Activated CD8-positive, alpha-beta T cell treated with anti-CD3 and anti-CD28 coated beads for 36 hours (primary cell): ENCODE results near the gene ANKS4B. TPM values are rescaled to one million over a fixed set of nuclear protein-coding genes. Genes with fewer than 3 reads are reported as not detected.
"Not testable (repeated sequence)": the region's sequence is repeated elsewhere in the genome, so short reads cannot be mapped to it uniquely, and the experiment has no call there.

Experiments
- ATAC-seq: fragments of 200-7000 bp; cut with Tn5 transposase; one replicate; pipeline ENCODE4 v1.10.0; 2021; ENCODE audit warnings: mild to moderate bottlenecking, moderate library complexity
- CTCF ChIA-PET: fragments of 350-600 bp; sonication (Branson Sonifier 250); formaldehyde crosslinking; loops from one replicate; lab custom pipeline; 2021; ENCODE audit warnings: antibody characterized with exemption; lab: Charles Lee
- POLR2A ChIA-PET: fragments of 350-600 bp; sonication (Branson Sonifier 250); formaldehyde crosslinking; loops from one replicate; lab custom pipeline; 2021; ENCODE audit warnings: antibody characterized with exemption; lab: Charles Lee
- DNase-seq: peaks from one replicate; pipeline ENCODE4 v3.0.0-alpha.2; 2020
- H3K27ac Mint-ChIP-seq: one replicate; pipeline ENCODE4 v1.8.0; 2021; ENCODE audit warnings: mild to moderate bottlenecking, mixed read lengths
- H3K27me3 Mint-ChIP-seq: one replicate; pipeline ENCODE4 v1.8.0; 2021; ENCODE audit warnings: mixed read lengths
- H3K36me3 Mint-ChIP-seq: one replicate; pipeline ENCODE4 v1.8.0; 2021; ENCODE audit warnings: low read depth, mixed read lengths
- H3K4me1 Mint-ChIP-seq: one replicate; pipeline ENCODE4 v1.8.0; 2021; ENCODE audit warnings: low read depth, mixed read lengths
- H3K4me3 Mint-ChIP-seq: one replicate; pipeline ENCODE4 v1.8.0; 2021; ENCODE audit warnings: mild to moderate bottlenecking, moderate library complexity, mixed read lengths
- H3K9me3 Mint-ChIP-seq: one replicate; pipeline ENCODE4 v1.8.0; 2021; ENCODE audit warnings: mixed read lengths
- CTCF ChIP-seq: fragments of 200-600 bp; IDR thresholded peaks from one replicate; pipeline ENCODE4 v1.8.0; 2022; ENCODE audit warnings: antibody characterized with exemption, mild to moderate bottlenecking
- intact Hi-C: fragments of 100-400 bp; cut with micrococcal nuclease; formaldehyde crosslinking; loops from one replicate; pipeline ENCODE4 v1.10.0; 2022
- total RNA-seq, 2 experiments: library from RNA; stranded (reverse); gene quantifications; one replicate each; pipeline ENCODE4 v1.2.3, GENCODE V29; 2021

Gene ANKS4B
- total RNA-seq, 2 experiments from 2014 or later: not detected

DNA sequence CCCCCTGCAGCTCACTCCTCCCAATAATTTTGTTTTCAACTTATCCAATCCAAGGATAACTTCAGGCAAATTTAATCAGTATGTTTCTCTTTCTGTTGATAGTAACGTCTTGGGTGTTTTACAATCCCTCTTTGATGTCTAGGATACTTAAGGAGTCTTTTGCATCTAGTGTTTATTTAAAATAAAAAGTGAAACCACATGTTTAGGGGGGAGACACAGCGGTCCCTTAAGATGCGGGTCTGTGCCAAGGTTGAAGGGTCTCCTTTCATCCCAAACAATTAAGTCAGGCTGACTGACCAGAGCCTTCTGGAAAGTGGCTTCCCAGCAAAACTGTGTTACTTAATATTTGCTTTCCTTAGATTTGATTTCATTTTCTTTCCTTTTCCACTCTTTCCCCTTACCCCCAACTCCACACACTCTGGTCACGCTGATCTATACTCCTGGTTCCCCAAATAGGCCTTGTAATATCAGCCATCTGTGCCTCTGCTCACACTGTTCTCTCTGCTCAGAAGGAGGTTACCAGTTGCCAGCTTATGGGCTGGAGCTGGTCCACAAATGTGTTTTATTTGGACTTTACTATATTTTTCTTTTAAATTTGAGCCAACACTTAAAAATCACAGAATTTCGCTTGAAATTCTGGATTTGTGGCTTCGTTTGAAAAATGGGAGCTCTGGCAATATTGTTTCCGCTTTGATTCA is 11.2 kb downstream of the ANKS4B start:
- intact Hi-C loops: loop anchor here (10.0 kb wide), 1 partner anchor 60 kb away; no protein-coding TSS in a partner anchor
- ATAC-seq (no peak), DNase-seq (no peak)
- CTCF ChIA-PET: no interaction called here
- POLR2A ChIA-PET: no interaction called here
- H3K9me3 Mint-ChIP-seq: no peaks in the 10 kb centered on the region
- no peak overlapping the region for H3K4me3 Mint-ChIP-seq
- H3K36me3 Mint-ChIP-seq: no peaks in the 10 kb centered on the region
- H3K4me1 Mint-ChIP-seq: no peaks in the 10 kb centered on the region
- TF ChIP-seq CTCF: no peak
- H3K27ac Mint-ChIP-seq: no peak overlapping the region
- H3K27me3 Mint-ChIP-seq: peaks cover 12% of the 10 kb centered on the region

- POLR2A ChIA-PET, H3K9me3 Mint-ChIP-seq, CTCF ChIA-PET, H3K4me3 Mint-ChIP-seq, H3K36me3 Mint-ChIP-seq, H3K4me1 Mint-ChIP-seq, DNase-seq, ATAC-seq, H3K27me3 Mint-ChIP-seq, H3K27ac Mint-ChIP-seq: not testable (repeated sequence)
- intact Hi-C loops: loop anchor here (10.0 kb wide), 1 partner anchor 57 kb away; no protein-coding TSS in a partner anchor
These were observed 14.7 kb downstream of the ANKS4B start for GRCh38 chr16:21248179-21248578.

- intact Hi-C loops: no loop called here
- no peak for DNase-seq
- Mint-ChIP-seq H3K27ac (no peak overlapping the region), H3K4me1 (no peaks in the 10 kb centered on the region), H3K9me3 (no peaks in the 10 kb centered on the region), H3K36me3 (no peaks in the 10 kb centered on the region), H3K27me3 (peaks cover 6% of the 10 kb centered on the region), H3K4me3 (no peak overlapping the region)
- ChIA-PET POLR2A (no interaction called here), CTCF (interaction anchor here (1.1 kb wide), 1 partner anchor 21 kb away, joined by 3 read pairs; no protein-coding TSS in a partner anchor)
- ATAC-seq: no peak
- no peak for TF ChIP-seq CTCF
These were observed 16.8 kb downstream of the ANKS4B start for GRCh38 chr16:21250072-21250923.

GRCh38 chr16:21253470-21253869 is 20.0 kb downstream of the ANKS4B start:
- Mint-ChIP-seq H3K9me3 (no peaks in the 10 kb centered on the region), H3K4me3 (no peak overlapping the region), H3K27me3 (peaks cover 9% of the 10 kb centered on the region), H3K36me3 (no peaks in the 10 kb centered on the region), H3K27ac (no peak overlapping the region), H3K4me1 (no peaks in the 10 kb centered on the region)
- ChIA-PET CTCF (no interaction called here), POLR2A (no interaction called here)
- no peak for TF ChIP-seq CTCF
- no peak for ATAC-seq
- no peak for DNase-seq
- intact Hi-C loops: no loop called here

DNA sequence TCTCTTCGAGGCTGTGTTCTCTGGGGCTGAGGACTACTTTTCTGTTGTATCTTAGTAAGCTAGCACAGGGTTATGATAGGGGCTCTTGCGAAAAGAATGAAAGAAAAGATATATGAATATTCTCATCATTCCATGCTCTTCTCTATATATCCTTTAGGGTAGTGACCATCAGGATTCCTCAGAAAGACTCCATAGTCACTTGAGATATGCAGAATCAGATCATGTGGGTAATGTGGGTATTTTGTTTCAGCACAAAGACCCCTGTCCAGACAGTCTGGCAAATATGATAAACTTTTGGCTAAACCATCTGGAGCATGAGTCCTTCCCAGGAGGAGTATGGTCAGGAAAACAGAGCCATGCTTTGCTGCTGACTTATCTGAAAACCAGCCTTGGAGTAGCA is 23.1 kb downstream of the ANKS4B start:
- no peaks in the 10 kb centered on the region for H3K4me1 Mint-ChIP-seq
- DNase-seq: no peak
- H3K27me3 Mint-ChIP-seq: peaks cover 13% of the 10 kb centered on the region
- no peak for TF ChIP-seq CTCF
- H3K36me3 Mint-ChIP-seq: no peaks in the 10 kb centered on the region
- no peak overlapping the region for H3K27ac Mint-ChIP-seq
- H3K9me3 Mint-ChIP-seq: no peaks in the 10 kb centered on the region
- intact Hi-C loops: no loop called here
- no peak overlapping the region for H3K4me3 Mint-ChIP-seq
- ATAC-seq: no peak
- CTCF ChIA-PET: interaction anchor here (1.0 kb wide), 1 partner anchor 22 kb away, joined by 3 read pairs; no protein-coding TSS in a partner anchor
- POLR2A ChIA-PET: no interaction called here
